Sigmoid colon (tissue), 7 donors: ENCODE results near the gene ITPKA. TPM values are rescaled to one million over a fixed set of nuclear protein-coding genes. Genes with fewer than 3 reads are reported as not detected.

ENCODE experiments used
- DNase-seq: peaks from one replicate; pipeline ENCODE4 v3.0.0-alpha.2; 2019
- H3K27ac ChIP-seq, 4 donors: fragments of 200-600 bp; sonication (generic); one replicate each; pipeline ENCODE4 v1.5.1; 2016 to 2019; ENCODE audit warnings: mild to moderate bottlenecking in 1 of 4
- H3K27me3 ChIP-seq, 3 donors: fragments of 200-600 bp; sonication (generic); one replicate each; pipeline ENCODE4 v1.5.1; 2019; ENCODE audit warnings: mild to moderate bottlenecking in 1 of 3
- H3K36me3 ChIP-seq, 4 donors: fragments of 200-600 bp; sonication (generic); one replicate each; pipeline ENCODE4 v1.5.1; 2016 to 2019
- H3K4me1 ChIP-seq, 4 donors: fragments of 200-600 bp; sonication (generic); one replicate each; pipeline ENCODE4 v1.5.1; 2017 to 2019
- H3K4me3 ChIP-seq, 4 donors: fragments of 200-600 bp; sonication (generic); one replicate each; pipeline ENCODE4 v1.5.1; 2017 to 2019; ENCODE audit warnings: mild to moderate bottlenecking in 2 of 4, moderate library complexity in 1 of 4
- H3K9me3 ChIP-seq, 4 donors: fragments of 200-600 bp in 3 of 4; sonication (generic) in 3 of 4; one replicate each; pipeline versions ENCODE4 v1.5.1 to v1.6.1; 2013 to 2019
- CTCF ChIP-seq, 4 experiments: fragments of 450-650 bp in 3 of 4; fragments of 200-600 bp in 1 of 4; IDR thresholded peaks; one replicate each; pipeline ENCODE4 v1.5.1; 2016 to 2019; ENCODE audit warnings: antibody characterized with exemption in 4 of 4, mild to moderate bottlenecking in 3 of 4, moderate library complexity in 2 of 4
- EP300 ChIP-seq, 4 donors: sonication (generic); formaldehyde crosslinking; IDR thresholded peaks; one replicate each; pipeline ENCODE4 v1.6.1; 2017; ENCODE audit warnings: antibody characterized with exemption in 4 of 4
- POLR2A ChIP-seq, 2 donors: fragments of 450-650 bp; IDR thresholded peaks; one replicate each; pipeline ENCODE4 v1.6.1; 2016; ENCODE audit warnings: antibody characterized with exemption in 2 of 2, mild to moderate bottlenecking in 2 of 2, moderate library complexity in 2 of 2
- POLR2AphosphoS5 ChIP-seq, 4 donors: sonication (generic); formaldehyde crosslinking; IDR thresholded peaks; one replicate each; pipeline ENCODE4 v1.6.1; 2017; ENCODE audit warnings: antibody characterized with exemption in 4 of 4
- WGBS, 2 donors: extraction: QIAGEN DNeasy Blood & Tissue Kit; methylation state at CpG; one replicate each; pipeline ENCODE4 v1.1.7; 2013; 5-methylcytosine and 5-hydroxymethylcytosine counted together
- intact Hi-C: fragments of 100-400 bp; cut with DNase I; formaldehyde crosslinking; loops from one replicate; pipeline ENCODE4 v1.15.1; 2023
- polyA plus RNA-seq, 3 donors: library from polyadenylated mRNA; stranded (reverse); fragments of 200-250 nt; gene quantifications; one replicate each; pipeline ENCODE4 v1.2.3, GENCODE V29; 2013
- total RNA-seq, 4 donors: library from RNA; depleted of rRNA; stranded (reverse); fragments of >200 nt; gene quantifications; one replicate each; pipeline ENCODE4 v1.1.0, GENCODE V29; 2016
- donor health status: healthy with polysubstance abuse.
- donor health status: Bipolar disorder and iron deficiency.
- donor health status: healthy.

Gene ITPKA
- total and polyA plus RNA-seq, 7 donors = 0.49 to 52.9 (median 6.4) TPM; not detected in 1

- intact Hi-C loops = no loop called here
- no peaks in the 10 kb centered on the region for H3K9me3 ChIP-seq
- H3K36me3 ChIP-seq = peaks cover 0 to 35% (median 4%) of the 10 kb centered on the region in 4 donors
- DNase-seq = no peak
- peaks cover 0 to 10% (median 9%) of the 10 kb centered on the region in 4 donors for H3K4me1 ChIP-seq
- 90 to 93% methylated on average over 8 of the region's 8 CpGs for WGBS, 2 donors
- no peak overlapping the region for H3K27ac ChIP-seq
- no peak overlapping the region for H3K4me3 ChIP-seq
- no peak for TF ChIP-seq POLR2A (IDR thresholded peaks at IDR 0.05)
- TF ChIP-seq CTCF (IDR thresholded peaks at IDR 0.05) = no peak
- H3K27me3 ChIP-seq = peaks cover 9 to 12% (median 11%) of the 10 kb centered on the region in 3 donors
These were observed 24.3 kb downstream of the ITPKA start for GRCh38 chr15:41517895-41518449.

- TF ChIP-seq POLR2AphosphoS5 (IDR thresholded peaks at IDR 0.05) = no peak
- no peak for TF ChIP-seq POLR2A (IDR thresholded peaks at IDR 0.05)
- no peak for TF ChIP-seq CTCF (IDR thresholded peaks at IDR 0.05)
- no peak for TF ChIP-seq EP300 (IDR thresholded peaks at IDR 0.05)
- no peak overlapping the region for H3K27ac ChIP-seq
- no peak overlapping the region for H3K4me3 ChIP-seq
- intact Hi-C loops = no loop called here
- WGBS, 2 donors = 95 to 97% methylated on average over 17 of the region's 17 CpGs
- H3K4me1 ChIP-seq = no peaks in the 10 kb centered on the region
- no peaks in the 10 kb centered on the region for H3K27me3 ChIP-seq
- DNase-seq = no peak
- H3K36me3 ChIP-seq = peaks cover 0 to 61% (median 5%) of the 10 kb centered on the region in 4 donors
- H3K9me3 ChIP-seq = no peaks in the 10 kb centered on the region
These were observed 27.0 kb downstream of the ITPKA start for GRCh38 chr15:41520636-41521035.

- no peak overlapping the region for H3K4me3 ChIP-seq
- H3K4me1 ChIP-seq = no peaks in the 10 kb centered on the region
- intact Hi-C loops = no loop called here
- no peaks in the 10 kb centered on the region for H3K9me3 ChIP-seq
- no peak for TF ChIP-seq EP300 (IDR thresholded peaks at IDR 0.05)
- no peak for TF ChIP-seq CTCF (IDR thresholded peaks at IDR 0.05)
- TF ChIP-seq POLR2AphosphoS5 (IDR thresholded peaks at IDR 0.05) = no peak
- no peak for TF ChIP-seq POLR2A (IDR thresholded peaks at IDR 0.05)
- WGBS, 2 donors = 90 to 91% methylated on average over 9 of the region's 9 CpGs
- no peak for DNase-seq
- peaks cover 6 to 70% (median 13%) of the 10 kb centered on the region in 4 donors for H3K36me3 ChIP-seq
- no peak overlapping the region for H3K27ac ChIP-seq
- no peaks in the 10 kb centered on the region for H3K27me3 ChIP-seq
These were observed 27.9 kb downstream of the ITPKA start for GRCh38 chr15:41521614-41522013.

GRCh38 chr15:41523097-41523496 lies 29.4 kb downstream of the ITPKA start:
- DNase-seq = no peak
- WGBS, 2 donors = 94% methylated on average over 5 of the region's 5 CpGs
- no peak overlapping the region for H3K27ac ChIP-seq
- H3K4me1 ChIP-seq = no peaks in the 10 kb centered on the region
- H3K4me3 ChIP-seq = no peak overlapping the region
- no peak for TF ChIP-seq CTCF (IDR thresholded peaks at IDR 0.05)
- no peak for TF ChIP-seq POLR2A (IDR thresholded peaks at IDR 0.05)
- no peak for TF ChIP-seq EP300 (IDR thresholded peaks at IDR 0.05)
- TF ChIP-seq POLR2AphosphoS5 (IDR thresholded peaks at IDR 0.05) = no peak
- no peaks in the 10 kb centered on the region for H3K9me3 ChIP-seq
- no peaks in the 10 kb centered on the region for H3K27me3 ChIP-seq
- intact Hi-C loops = no loop called here
- H3K36me3 ChIP-seq = peaks cover 21 to 76% (median 23%) of the 10 kb centered on the region in 4 donors
